ENCODE results near the gene CD93.

Gene CD93

GRCh38 chr20:23099791-23100719, 13.9 kb upstream of the CD93 start:
- DNase-seq (ENCODE audit: low spot score) = no peak

GRCh38 chr20:23097636-23098580, 11.8 kb upstream of the CD93 start:
- no peak for DNase-seq (ENCODE audit: low spot score)

GRCh38 chr20:23096986-23097520, 10.9 kb upstream of the CD93 start:
- DNase-seq (ENCODE audit: low spot score) = no peak

DNA sequence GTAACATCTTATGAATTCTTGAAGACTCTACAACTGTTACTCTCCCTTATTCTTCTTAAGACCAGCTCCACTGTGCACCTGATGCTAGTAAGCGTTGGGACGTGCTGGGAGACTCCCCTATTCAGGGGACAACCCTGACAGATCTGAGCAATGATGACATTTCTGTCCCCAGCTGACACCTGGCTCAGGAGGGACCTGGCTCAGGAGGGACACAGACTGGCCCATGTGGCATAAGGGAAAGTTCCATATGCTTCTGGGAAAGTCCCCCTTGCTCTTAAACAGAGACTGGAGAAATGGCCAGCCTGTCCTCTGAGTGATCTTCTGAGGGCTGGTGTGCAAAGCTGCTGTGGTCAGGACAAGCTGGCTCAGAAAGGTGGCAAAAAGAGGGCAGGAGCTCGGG, 10.0 kb upstream of the CD93 start:
- DNase-seq (ENCODE audit: low spot score) = no peak

- DNase-seq (ENCODE audit: low spot score) = no peak
Measured at GRCh38 chr20:23095499-23095898, 9.4 kb upstream of the CD93 start.

DNA sequence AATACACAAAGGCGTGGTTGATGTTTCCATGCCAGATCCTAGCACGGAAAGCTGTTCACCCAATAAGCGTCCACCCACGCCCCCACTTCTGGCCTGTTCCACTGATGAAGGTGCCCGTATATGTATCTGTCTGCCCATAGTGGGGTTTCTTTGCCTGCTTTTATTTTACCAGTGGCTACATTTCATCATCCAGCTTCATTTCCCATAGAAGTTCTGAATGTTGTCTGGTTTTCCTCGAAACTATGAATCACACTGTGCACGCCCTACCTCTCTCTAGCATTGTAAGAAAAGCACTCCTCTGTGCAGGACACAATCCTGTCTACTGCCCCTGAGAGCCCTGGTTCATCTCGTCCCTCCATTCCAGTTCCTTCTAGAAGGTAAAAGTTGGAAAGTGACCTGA, 8.8 kb upstream of the CD93 start:
- no peak for DNase-seq (ENCODE audit: low spot score)

DNA sequence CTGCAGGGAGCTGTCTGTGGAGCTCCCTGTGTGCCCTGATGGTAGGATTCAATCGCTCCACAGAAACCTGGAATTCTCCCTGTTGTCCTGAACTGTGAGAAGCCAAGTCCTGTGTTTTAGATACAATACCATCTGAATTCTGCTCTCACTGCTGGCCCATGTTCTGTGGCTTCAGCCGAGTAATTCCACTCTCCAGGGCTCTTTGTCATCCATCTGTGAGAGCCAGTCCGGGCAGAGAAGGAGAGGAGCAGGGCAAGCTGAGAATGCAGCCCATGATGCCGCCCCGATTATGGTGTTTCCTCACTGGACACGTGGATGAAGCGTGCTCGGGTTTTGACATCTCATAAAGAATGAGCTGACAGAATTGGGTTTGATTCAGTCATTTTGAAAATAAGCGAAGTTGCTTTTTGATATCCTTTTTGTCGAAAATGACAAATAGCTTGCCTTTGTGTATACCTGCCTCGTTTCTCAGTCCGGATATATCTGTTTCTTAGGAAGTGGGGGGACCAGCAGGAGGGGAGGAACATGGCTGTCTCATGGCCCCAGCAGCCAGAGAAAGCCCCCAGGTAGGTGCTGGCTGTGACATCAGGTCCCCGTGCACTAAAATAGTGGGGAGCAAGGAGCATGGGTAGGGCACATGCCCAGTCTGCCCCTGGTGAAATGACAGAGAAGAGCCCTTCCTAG, 8.2 kb upstream of the CD93 start:
- no peak for DNase-seq (ENCODE audit: low spot score)

DNA sequence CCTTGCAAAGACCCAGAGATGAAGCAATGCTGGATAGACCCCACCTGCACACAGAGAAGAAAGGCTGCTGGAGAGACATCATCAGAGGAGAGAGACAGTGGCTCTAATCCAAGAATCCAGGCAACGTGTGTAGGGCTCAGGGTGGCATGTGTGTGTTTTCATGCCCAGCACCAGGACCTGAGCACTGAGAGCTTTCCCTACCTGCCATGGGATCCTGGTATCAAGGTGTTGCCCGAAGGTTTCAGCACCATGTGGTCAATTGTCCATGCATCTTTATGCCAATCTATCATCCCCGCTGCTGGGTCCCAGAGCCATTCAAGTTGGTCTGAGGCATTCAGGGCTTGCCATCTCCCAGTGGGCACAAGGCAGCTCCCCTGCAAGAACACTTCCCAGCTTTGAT, 7.5 kb upstream of the CD93 start:
- no peak for DNase-seq (ENCODE audit: low spot score)

DNA sequence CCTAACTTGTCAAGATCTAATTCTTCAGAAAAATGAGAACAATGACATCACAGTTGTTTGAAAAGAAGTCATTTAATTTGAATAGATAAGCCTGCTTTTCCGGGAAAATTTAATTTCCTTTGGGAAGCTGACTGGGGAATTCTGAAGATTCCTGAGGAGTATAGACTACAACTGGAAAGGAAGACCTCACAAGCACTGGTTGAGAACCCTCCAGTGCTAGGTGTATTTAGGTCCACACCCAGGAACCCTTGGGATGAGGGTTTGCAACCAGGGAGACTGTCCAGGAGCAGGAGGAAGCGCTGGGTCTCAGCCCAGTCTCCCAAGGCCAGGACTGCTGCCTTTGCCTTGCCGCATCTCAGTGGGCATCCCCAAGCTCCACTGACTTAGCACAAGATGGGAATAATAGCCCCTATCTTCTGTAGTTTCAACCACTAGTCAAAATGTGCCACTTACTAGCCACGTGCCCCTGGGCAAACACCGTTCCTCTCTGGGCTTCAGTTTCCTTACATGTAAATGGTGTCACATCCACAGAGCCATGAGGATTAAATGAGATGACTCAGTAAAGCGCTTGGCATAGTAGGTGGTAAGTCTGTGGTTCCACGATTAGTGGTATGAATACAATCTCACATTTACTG, 6.9 kb upstream of the CD93 start:
- DNase-seq (ENCODE audit: low spot score) = no peak

- DNase-seq (ENCODE audit: low spot score) = no peak
Measured at GRCh38 chr20:23092384-23092756, 6.2 kb upstream of the CD93 start.

DNA sequence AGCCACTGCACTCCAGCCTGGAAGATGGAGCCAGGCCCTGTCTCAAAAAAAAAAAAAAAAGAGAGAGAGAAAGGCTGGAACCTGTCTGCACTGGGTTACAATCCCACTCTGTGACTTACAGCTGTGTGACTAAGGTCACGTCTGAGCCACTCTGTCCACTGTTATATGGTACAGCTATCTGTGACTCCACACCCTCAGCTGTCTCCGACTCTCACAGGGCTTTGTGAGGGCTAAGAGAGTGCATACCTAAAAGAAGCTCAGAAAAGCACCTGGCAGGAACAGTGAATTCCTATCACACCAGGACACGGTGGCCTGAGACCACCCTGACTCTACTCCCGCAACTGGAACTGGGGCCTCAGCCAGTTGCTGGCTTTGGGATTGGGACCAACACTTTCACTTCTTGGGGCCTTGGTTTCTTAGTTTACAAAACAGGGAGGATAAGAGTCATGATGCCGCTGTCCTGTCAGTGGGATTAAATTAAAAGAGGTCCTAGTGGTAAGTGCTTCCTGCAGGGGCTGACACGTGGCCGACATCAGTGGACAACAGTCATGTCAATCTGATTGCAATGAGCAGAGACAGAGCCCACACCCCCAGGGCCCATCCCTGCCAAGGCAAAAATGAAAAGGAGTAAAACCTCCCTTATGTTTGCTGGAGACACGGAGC, 5.7 kb upstream of the CD93 start:
- DNase-seq (ENCODE audit: low spot score) = no peak

- DNase-seq (ENCODE audit: low spot score) = no peak
Measured at GRCh38 chr20:23090878-23091277, 4.8 kb upstream of the CD93 start.

- no peak for DNase-seq (ENCODE audit: low spot score)
Measured at GRCh38 chr20:23090147-23090546, 4.0 kb upstream of the CD93 start.

GRCh38 chr20:23088866-23089265, 2.7 kb upstream of the CD93 start:
- no peak for DNase-seq (ENCODE audit: low spot score)

- DNase-seq (ENCODE audit: low spot score) = no peak
Measured at GRCh38 chr20:23087587-23088251, 1.6 kb upstream of the CD93 start.

- no peak for DNase-seq (ENCODE audit: low spot score)
Measured at GRCh38 chr20:23086931-23087411, 847 bp upstream of the CD93 start.

DNA sequence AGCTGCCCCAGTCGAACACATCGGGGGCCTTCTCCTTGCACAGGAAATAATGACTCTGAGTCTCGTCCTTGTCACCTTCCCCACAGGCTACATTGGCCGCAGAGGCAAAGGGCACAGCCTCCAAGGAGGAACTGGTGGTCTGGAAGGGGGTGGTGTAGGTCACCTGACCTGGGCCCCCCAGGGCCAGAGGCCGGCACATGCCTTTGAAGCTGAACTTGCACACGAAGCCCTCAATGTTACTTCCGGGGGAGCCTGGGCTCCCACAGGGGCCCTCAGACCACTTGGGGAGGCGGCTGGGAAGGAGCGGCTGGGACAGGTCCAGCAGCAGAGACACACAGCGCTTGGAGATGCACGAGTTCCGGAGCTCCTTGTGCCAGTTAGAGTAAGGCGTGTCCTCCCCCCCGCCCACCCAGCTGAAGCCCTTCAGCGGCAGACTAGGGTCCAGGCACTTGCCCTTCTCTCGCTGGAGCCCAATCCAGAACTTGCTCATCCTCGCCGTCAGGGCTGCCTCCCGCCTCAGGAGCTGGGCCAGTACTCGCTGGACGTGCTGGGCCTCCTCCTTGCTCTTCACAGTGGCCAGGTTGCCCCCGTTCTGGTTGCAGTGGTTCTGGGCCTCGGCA, 578 bp downstream of the CD93 start:
- DNase-seq (ENCODE audit: low spot score) = no peak

DNA sequence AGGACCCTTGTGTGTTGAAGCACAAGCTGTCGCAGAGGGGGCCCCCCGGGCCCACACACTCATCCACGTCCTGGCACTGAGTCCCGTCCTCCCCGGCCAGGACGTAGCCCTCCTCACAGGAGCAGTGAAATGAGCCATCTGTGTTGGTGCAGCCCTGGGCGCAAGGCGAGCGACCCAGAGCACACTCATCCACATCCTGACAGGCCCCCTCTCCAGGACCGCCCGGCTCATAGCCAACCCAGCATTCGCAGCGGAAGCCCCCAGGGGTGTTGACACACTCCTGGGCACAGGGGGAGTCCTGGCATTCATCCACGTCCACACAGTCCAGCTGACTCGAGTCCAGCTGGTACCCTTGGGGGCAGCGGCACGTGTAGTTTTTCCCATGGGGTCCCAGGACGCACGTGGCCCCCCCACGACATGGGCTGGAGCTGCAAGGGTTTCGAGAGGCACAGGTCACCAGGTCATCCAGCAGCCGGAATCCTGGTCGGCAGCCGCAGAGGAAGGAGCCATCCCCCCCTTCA, 1.2 kb downstream of the CD93 start:
- no peak for DNase-seq (ENCODE audit: low spot score)

DNA sequence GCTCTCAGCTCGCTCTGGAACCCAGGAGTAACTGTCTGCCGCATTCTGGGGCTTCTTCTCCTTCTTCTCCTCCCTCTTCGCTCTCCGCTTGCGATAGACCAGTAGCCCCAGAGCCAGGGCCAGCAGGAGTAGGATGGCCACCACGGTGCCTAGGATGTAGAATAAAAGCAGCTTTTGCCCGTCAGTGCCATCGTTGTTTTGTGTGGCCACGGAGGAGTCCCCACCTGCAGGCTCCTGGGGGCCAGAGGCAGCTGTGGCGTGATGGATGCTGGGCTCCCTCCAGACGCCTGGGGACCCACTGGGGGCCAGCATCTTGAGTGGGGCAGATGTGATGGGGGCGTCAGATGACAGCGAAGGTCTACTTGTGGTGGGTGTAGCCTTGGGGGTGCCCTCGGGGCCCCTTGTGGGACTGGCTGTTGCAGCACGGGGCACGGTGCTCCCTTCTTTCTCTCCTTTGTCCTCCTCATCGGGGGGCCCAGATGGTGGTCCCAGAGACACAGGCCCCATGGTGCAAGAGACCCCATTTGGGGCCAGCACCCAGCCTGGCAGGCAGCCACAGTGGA, 1.8 kb downstream of the CD93 start:
- no peak for DNase-seq (ENCODE audit: low spot score)

All from CD4-positive, alpha-beta T cell treated with Interleukin-6 at 100 ng/mL for 8 hours (primary cell).